Breast epithelium (tissue), 4 donors: ENCODE measurements around the gene SDCBP2. TPM values are rescaled to one million over a fixed set of nuclear protein-coding genes. Genes with fewer than 3 reads are reported as not detected.

Experiments
- DNase-seq, 2 donors: peaks; one replicate each; pipeline ENCODE4 v3.0.0-alpha.2; 2019; ENCODE audit warnings: low spot score in 2 of 2
- H3K27ac ChIP-seq, 2 donors: fragments of 200-600 bp; sonication (generic) in 1 of 2; one replicate each; pipeline ENCODE4 v1.5.1; 2016 to 2019; ENCODE audit warnings: mild to moderate bottlenecking in 1 of 2
- H3K27me3 ChIP-seq, 2 donors: fragments of 200-600 bp; sonication (generic) in 1 of 2; one replicate each; pipeline versions ENCODE4 v1.5.1 to v1.6.0; 2017 to 2019; ENCODE audit warnings: control low read depth in 1 of 2, mild to moderate bottlenecking in 1 of 2
- H3K36me3 ChIP-seq: fragments of 200-600 bp; one replicate; pipeline ENCODE4 v1.5.1; 2019
- H3K4me1 ChIP-seq, 2 donors: fragments of 200-600 bp; sonication (generic); one replicate each; pipeline ENCODE4 v1.5.1; 2016 to 2019; ENCODE audit warnings: control low read depth in 1 of 2
- H3K4me3 ChIP-seq, 3 donors: fragments of 200-600 bp; sonication (generic); 1 replicate in 2 of 3; 2 replicates in 1 of 3; pipeline ENCODE4 v1.5.1; 2016 to 2019; ENCODE audit warnings: mild to moderate bottlenecking in 3 of 3, moderate library complexity in 2 of 3
- H3K9me3 ChIP-seq, 2 donors: fragments of 200-600 bp; sonication (generic) in 1 of 2; one replicate each; pipeline ENCODE4 v1.5.1; 2016 to 2019; ENCODE audit warnings: control low read depth in 1 of 2
- CTCF ChIP-seq, 3 donors: fragments of 450-650 bp; IDR thresholded peaks; one replicate each; pipeline ENCODE4 v1.5.1; 2016 to 2017; ENCODE audit warnings: antibody characterized with exemption in 3 of 3, mild to moderate bottlenecking in 3 of 3, moderate library complexity in 3 of 3
- POLR2A ChIP-seq: fragments of 450-650 bp; IDR thresholded peaks from one replicate; pipeline ENCODE4 v1.6.1; 2016; ENCODE audit warnings: antibody characterized with exemption, mild to moderate bottlenecking, moderate library complexity
- POLR2AphosphoS5 ChIP-seq, 3 donors: sonication (generic); formaldehyde crosslinking; IDR thresholded peaks; one replicate each; pipeline ENCODE4 v1.6.1; 2017; ENCODE audit warnings: antibody characterized with exemption in 3 of 3
- intact Hi-C: fragments of 100-400 bp; cut with DNase I; formaldehyde crosslinking; loops from one replicate; pipeline ENCODE4 v1.15.1; 2023; ENCODE audit warnings: low total_unique reads
- total RNA-seq, 3 donors: library from RNA; depleted of rRNA; stranded (reverse); fragments of >200 nt; gene quantifications; one replicate each; pipeline ENCODE4 v1.1.0, GENCODE V29; 2016

SDCBP2 gene
- total RNA-seq, 3 donors from 2014 or later: 5.0 to 10.8 (median 9.8) TPM

GRCh38 chr20:1322511-1323245 is 6.3 kb downstream of the SDCBP2 start:
- Histone ChIP-seq H3K4me1 (peaks cover 0 to 16% of the 10 kb centered on the region in 2 donors), H3K9me3 (no peaks in the 10 kb centered on the region), H3K4me3 (no peak overlapping the region), H3K27ac (peak overlapping the region; percentile 37 to 99), H3K36me3 (no peaks in the 10 kb centered on the region), H3K27me3 (no peaks in the 10 kb centered on the region)
- intact Hi-C loops: no loop called here
- DNase-seq: peak in 1 of 2 donors; percentile 40
- peak in 2 of 3 donors; percentile 28 to 62 for TF ChIP-seq POLR2AphosphoS5 (IDR thresholded peaks at IDR 0.05)
- no peak for TF ChIP-seq CTCF (IDR thresholded peaks at IDR 0.05)
- no peak for TF ChIP-seq POLR2A

- H3K27ac ChIP-seq: peak overlapping the region in 1 of 2 donors; percentile 99
- intact Hi-C loops: no loop called here
- TF ChIP-seq CTCF (IDR thresholded peaks at IDR 0.05) (no peak), POLR2AphosphoS5 (IDR thresholded peaks at IDR 0.05) (no peak), POLR2A (no peak)
Observed at GRCh38 chr20:1321654-1321939, 7.3 kb downstream of the SDCBP2 start.

DNA sequence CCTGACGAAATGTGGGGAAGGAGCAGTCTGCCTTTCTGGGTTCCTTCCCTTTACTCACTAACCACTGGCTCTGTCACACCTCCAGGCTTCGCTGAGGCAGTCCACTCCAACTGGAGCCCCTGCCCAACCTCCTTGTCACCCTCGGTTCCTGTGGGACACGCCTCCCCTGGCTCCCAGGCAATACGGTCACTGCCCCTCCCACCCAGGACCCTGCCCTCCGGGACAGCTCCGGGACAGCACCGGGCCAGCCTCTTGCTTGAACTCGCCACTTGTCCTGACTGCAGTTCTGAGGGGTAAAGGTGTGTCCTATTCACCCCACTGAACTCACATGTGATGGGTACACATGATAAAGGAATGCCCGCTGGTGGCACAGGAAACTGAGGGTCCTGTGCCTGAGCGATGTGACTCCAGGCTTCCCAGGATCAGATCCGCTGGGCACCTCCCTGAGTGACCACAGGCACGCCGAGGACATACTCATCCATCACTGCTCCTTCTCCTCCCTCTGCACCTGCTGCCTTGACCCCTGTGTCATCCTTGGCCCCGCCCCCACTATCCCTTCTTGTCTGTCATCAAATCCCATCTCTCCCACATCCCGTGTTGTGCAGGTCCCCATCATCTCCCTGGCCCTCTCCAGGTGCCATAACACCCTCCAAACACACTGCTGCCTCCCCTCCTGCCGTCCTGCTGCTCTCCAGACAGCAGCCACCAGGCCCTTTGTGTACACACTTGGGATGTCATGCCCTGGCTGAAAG is 7.9 kb downstream of the SDCBP2 start:
- intact Hi-C loops: no loop called here
- no peaks in the 10 kb centered on the region for H3K9me3 ChIP-seq
- no peak for DNase-seq
- no peaks in the 10 kb centered on the region for H3K36me3 ChIP-seq
- no peak for TF ChIP-seq CTCF (IDR thresholded peaks at IDR 0.05)
- no peak for TF ChIP-seq POLR2AphosphoS5 (IDR thresholded peaks at IDR 0.05)
- TF ChIP-seq POLR2A: no peak
- H3K4me3 ChIP-seq: no peak overlapping the region
- peaks cover 0 to under 1% of the 10 kb centered on the region in 2 donors for H3K4me1 ChIP-seq
- no peaks in the 10 kb centered on the region for H3K27me3 ChIP-seq
- H3K27ac ChIP-seq: peak overlapping the region in 1 of 2 donors; percentile 99

More at GRCh38 chr20:1321654-1321939, 7.3 kb downstream of the SDCBP2 start:
- no peak for DNase-seq
- Histone ChIP-seq H3K4me3 (no peak overlapping the region), H3K27me3 (no peaks in the 10 kb centered on the region), H3K4me1 (peaks cover 0 to 6% of the 10 kb centered on the region in 2 donors), H3K9me3 (no peaks in the 10 kb centered on the region), H3K36me3 (no peaks in the 10 kb centered on the region)

DNA sequence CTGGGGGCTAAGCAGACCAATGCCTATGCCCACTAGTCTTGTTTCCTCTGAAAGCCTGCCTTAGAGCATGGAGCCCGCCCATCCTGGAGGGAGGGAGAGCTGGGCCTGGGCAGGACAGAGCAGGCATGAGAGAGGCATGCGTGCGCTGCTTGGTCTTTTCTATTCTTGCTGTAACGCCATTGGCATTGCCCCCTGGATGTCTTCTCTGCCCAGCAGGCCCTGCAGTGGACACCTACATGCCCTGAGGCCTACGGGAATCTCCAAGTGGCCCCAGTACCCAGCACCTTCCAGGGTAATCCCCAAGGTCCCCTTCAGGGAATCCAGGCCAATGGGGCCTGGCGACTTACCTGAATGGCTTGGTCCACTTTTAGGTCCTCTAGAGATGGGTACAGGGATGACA is 8.9 kb downstream of the SDCBP2 start:
- intact Hi-C loops: no loop called here
- no peak for TF ChIP-seq CTCF (IDR thresholded peaks at IDR 0.05)
- no peak for TF ChIP-seq POLR2A
- Histone ChIP-seq H3K36me3 (no peaks in the 10 kb centered on the region), H3K9me3 (no peaks in the 10 kb centered on the region), H3K27ac (no peak overlapping the region), H3K27me3 (no peaks in the 10 kb centered on the region), H3K4me3 (no peak overlapping the region), H3K4me1 (no peaks in the 10 kb centered on the region)
- DNase-seq: no peak

GRCh38 chr20:1319462-1319861 is 9.5 kb downstream of the SDCBP2 start:
- H3K9me3 ChIP-seq: no peaks in the 10 kb centered on the region
- H3K27ac ChIP-seq: no peak overlapping the region
- no peak overlapping the region for H3K4me3 ChIP-seq
- no peaks in the 10 kb centered on the region for H3K27me3 ChIP-seq
- no peak for TF ChIP-seq POLR2A
- TF ChIP-seq CTCF (IDR thresholded peaks at IDR 0.05): no peak
- no peak for TF ChIP-seq POLR2AphosphoS5 (IDR thresholded peaks at IDR 0.05)
- no peak for DNase-seq
- no peaks in the 10 kb centered on the region for H3K4me1 ChIP-seq
- H3K36me3 ChIP-seq: no peaks in the 10 kb centered on the region
- intact Hi-C loops: no loop called here
